ENCODE data around the gene SATB2.

Gene SATB2

GRCh38 chr2:199457147-199458008, at the start of gene SATB2:
SATB2 (minus strand) TSS chr2:199457939; CDS start chr2:199456037, 1,902 bp downstream.
- H3K4me3 ChIP-seq (replicated peaks; ENCODE audit: low read depth, low read length): peak within 1 kb of the TSS; percentile 67
- no peak for DNase-seq (ENCODE audit: extremely low read depth, low read depth)

GRCh38 chr2:199505755-199506403, 48.1 kb upstream of the SATB2 start:
- TF ChIP-seq CTCF (IDR thresholded peaks at IDR 0.05; ENCODE audit: low read depth, low read length, missing control alignments): no peak
- H3K4me3 ChIP-seq (replicated peaks; ENCODE audit: low read depth, low read length): no peak overlapping the region
- DNase-seq (ENCODE audit: extremely low read depth, low read depth): no peak

More at GRCh38 chr2:199457147-199458008, at the start of gene SATB2:
- TF ChIP-seq CTCF (IDR thresholded peaks at IDR 0.05; ENCODE audit: low read depth, low read length, missing control alignments): no peak

GRCh38 chr2:199503148-199503547, 45.4 kb upstream of the SATB2 start:
- DNase-seq (ENCODE audit: extremely low read depth, low read depth): no peak
- H3K4me3 ChIP-seq (replicated peaks; ENCODE audit: low read depth, low read length): no peak overlapping the region
- no peak for TF ChIP-seq CTCF (IDR thresholded peaks at IDR 0.05; ENCODE audit: low read depth, low read length, missing control alignments)

GRCh38 chr2:199499005-199499404, 41.3 kb upstream of the SATB2 start:
- H3K4me3 ChIP-seq (replicated peaks; ENCODE audit: low read depth, low read length): no peak overlapping the region
- no peak for TF ChIP-seq CTCF (IDR thresholded peaks at IDR 0.05; ENCODE audit: low read depth, low read length, missing control alignments)
- DNase-seq (ENCODE audit: extremely low read depth, low read depth): no peak

- no peak for DNase-seq (ENCODE audit: extremely low read depth, low read depth)
- no peak for TF ChIP-seq CTCF (IDR thresholded peaks at IDR 0.05; ENCODE audit: low read depth, low read length, missing control alignments)
- H3K4me3 ChIP-seq (replicated peaks; ENCODE audit: low read depth, low read length): no peak overlapping the region
Measured at GRCh38 chr2:199495147-199495546, 37.4 kb upstream of the SATB2 start.

DNA sequence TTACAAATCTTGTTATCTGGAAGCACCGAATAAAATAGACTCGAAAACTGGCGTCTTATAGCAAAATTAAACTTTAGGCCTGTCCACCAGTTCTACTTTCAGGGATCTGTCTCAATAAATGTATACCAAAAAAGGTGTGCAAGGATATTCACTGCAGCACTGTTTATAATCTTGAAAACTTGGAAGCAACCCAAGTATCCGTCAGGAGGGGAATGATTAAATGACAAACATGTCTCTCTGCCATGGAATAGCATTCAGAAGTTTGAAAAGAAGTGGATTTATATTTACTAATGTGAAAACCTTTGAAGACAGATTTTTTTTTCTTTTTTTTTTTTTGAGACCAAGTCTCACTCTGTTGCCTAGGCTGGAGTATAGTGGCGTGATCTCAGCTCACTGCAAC, 32.3 kb upstream of the SATB2 start:
- no peak for DNase-seq (ENCODE audit: extremely low read depth, low read depth)
- TF ChIP-seq CTCF (IDR thresholded peaks at IDR 0.05; ENCODE audit: low read depth, low read length, missing control alignments): no peak
- H3K4me3 ChIP-seq (replicated peaks; ENCODE audit: low read depth, low read length): no peak overlapping the region
